Skeletal muscle cell (primary cell): ENCODE measurements around the gene SIGLEC14.

Source experiments
- DNase-seq: peaks from one replicate; pipeline ENCODE4 v3.0.0-alpha.2; 2010; ENCODE audit warnings: low read depth
- H3K4me3 ChIP-seq: 2 replicates; pipeline ENCODE4 v1.5.1; 2011; ENCODE audit warnings: low read depth, mild to moderate bottlenecking, control low read depth, low read length, moderate library complexity

SIGLEC14 gene

GRCh38 chr19:51628153-51628939 is 18.3 kb downstream of the SIGLEC14 start:
- no peak for DNase-seq
- no peak overlapping the region for H3K4me3 ChIP-seq

- DNase-seq = no peak
- no peak overlapping the region for H3K4me3 ChIP-seq
Measured at GRCh38 chr19:51627491-51628138, 19.0 kb downstream of the SIGLEC14 start.

- no peak overlapping the region for H3K4me3 ChIP-seq
- no peak for DNase-seq
Measured at GRCh38 chr19:51626675-51627074, 19.9 kb downstream of the SIGLEC14 start.

- H3K4me3 ChIP-seq = no peak overlapping the region
- no peak for DNase-seq
Measured at GRCh38 chr19:51621178-51621577, 25.4 kb downstream of the SIGLEC14 start.

- H3K4me3 ChIP-seq = no peak overlapping the region
- no peak for DNase-seq
Measured at GRCh38 chr19:51615991-51616390, 30.6 kb downstream of the SIGLEC14 start.

- DNase-seq = no peak
- no peak overlapping the region for H3K4me3 ChIP-seq
Measured at GRCh38 chr19:51614789-51615188, 31.8 kb downstream of the SIGLEC14 start.

- no peak overlapping the region for H3K4me3 ChIP-seq
- no peak for DNase-seq
Measured at GRCh38 chr19:51610576-51610975, 36.0 kb downstream of the SIGLEC14 start.

GRCh38 chr19:51607920-51608562 is 38.6 kb downstream of the SIGLEC14 start:
- DNase-seq = peak; percentile 11
- no peak overlapping the region for H3K4me3 ChIP-seq

GRCh38 chr19:51607077-51607476 is 39.5 kb downstream of the SIGLEC14 start:
- no peak overlapping the region for H3K4me3 ChIP-seq
- no peak for DNase-seq

GRCh38 chr19:51602189-51602854 is 44.3 kb downstream of the SIGLEC14 start:
- no peak for DNase-seq
- no peak overlapping the region for H3K4me3 ChIP-seq

GRCh38 chr19:51600940-51601580 is 45.6 kb downstream of the SIGLEC14 start:
- DNase-seq = no peak
- no peak overlapping the region for H3K4me3 ChIP-seq

GRCh38 chr19:51599084-51599483 is 47.5 kb downstream of the SIGLEC14 start:
- H3K4me3 ChIP-seq = no peak overlapping the region
- DNase-seq = no peak

- no peak for DNase-seq
- H3K4me3 ChIP-seq = no peak overlapping the region
Measured at GRCh38 chr19:51598159-51598915, 48.3 kb downstream of the SIGLEC14 start.

GRCh38 chr19:51595190-51596175 is 51.1 kb downstream of the SIGLEC14 start:
- DNase-seq = no peak
- peak overlapping the region; percentile 86 for H3K4me3 ChIP-seq

- no peak for DNase-seq
- peak overlapping the region; percentile 86 for H3K4me3 ChIP-seq
Measured at GRCh38 chr19:51594774-51595109, 51.9 kb downstream of the SIGLEC14 start.

GRCh38 chr19:51593969-51594773 is 52.5 kb downstream of the SIGLEC14 start:
- H3K4me3 ChIP-seq = peak overlapping the region; percentile 86
- peak; percentile 87 for DNase-seq
